Type B pancreatic cell (in vitro differentiated cells): Measurements from ENCODE around the gene UBE3D. TPM values are rescaled to one million over a fixed set of nuclear protein-coding genes. Genes with fewer than 3 reads are reported as not detected.

ENCODE experiments used
- DNase-seq: peaks from one replicate; pipeline ENCODE4 v3.0.0; 2021; ENCODE audit warnings: mixed read lengths; ENCODE audit not compliant: unreplicated experiment; ENCODE audit errors: extremely low spot score
- H3K27ac Mint-ChIP-seq: 2 replicates; pipeline ENCODE4 v1.8.0; 2021; ENCODE audit warnings: mild to moderate bottlenecking, mixed read lengths
- H3K27me3 Mint-ChIP-seq: 2 replicates; pipeline ENCODE4 v1.8.0; 2021; ENCODE audit warnings: mixed read lengths
- H3K36me3 Mint-ChIP-seq: 2 replicates; pipeline ENCODE4 v1.8.0; 2021; ENCODE audit warnings: mixed read lengths
- H3K4me1 Mint-ChIP-seq: one replicate; pipeline ENCODE4 v1.8.0; 2021; ENCODE audit warnings: mixed read lengths; ENCODE audit not compliant: unreplicated experiment
- H3K4me3 Mint-ChIP-seq: 2 replicates; pipeline ENCODE4 v1.8.0; 2021; ENCODE audit warnings: mild to moderate bottlenecking, mixed read lengths
- H3K9me3 Mint-ChIP-seq: 2 replicates; pipeline ENCODE4 v1.8.0; 2021; ENCODE audit warnings: mixed read lengths
- CTCF ChIP-seq: fragments of 200-600 bp; sonication (generic); conservative IDR thresholded peaks from 2 replicates; pipeline ENCODE4 v1.5.0; 2021; ENCODE audit warnings: antibody characterized with exemption, mild to moderate bottlenecking
- total RNA-seq: library from RNA; stranded (reverse); gene quantifications from 2 replicates; pipeline ENCODE4 v1.2.1, GENCODE V29; 2021; ENCODE audit warnings: low replicate concordance

UBE3D gene
- total RNA-seq, 1 donor from 2014 or later, result 20.0 TPM

- Mint-ChIP-seq H3K27me3 (no peaks in the 10 kb centered on the region), H3K4me3 (no peak overlapping the region), H3K36me3 (peaks cover 21% of the 10 kb centered on the region), H3K27ac (no peak overlapping the region), H3K9me3 (no peaks in the 10 kb centered on the region), H3K4me1 (no peaks in the 10 kb centered on the region)
- no peak for DNase-seq
- no peak for TF ChIP-seq CTCF
Observed at GRCh38 chr6:83097675-83098074, 32.0 kb upstream of the UBE3D start.

GRCh38 chr6:83097204-83097603 is 31.6 kb upstream of the UBE3D start:
- TF ChIP-seq CTCF, result no peak
- H3K27me3 Mint-ChIP-seq, result no peaks in the 10 kb centered on the region
- no peak overlapping the region for H3K4me3 Mint-ChIP-seq
- H3K4me1 Mint-ChIP-seq, result no peaks in the 10 kb centered on the region
- no peaks in the 10 kb centered on the region for H3K9me3 Mint-ChIP-seq
- no peak overlapping the region for H3K27ac Mint-ChIP-seq
- DNase-seq, result no peak
- H3K36me3 Mint-ChIP-seq, result peaks cover 17% of the 10 kb centered on the region

GRCh38 chr6:83096791-83097190 is 31.1 kb upstream of the UBE3D start:
- H3K27ac Mint-ChIP-seq, result no peak overlapping the region
- H3K36me3 Mint-ChIP-seq, result peaks cover 13% of the 10 kb centered on the region
- no peak for DNase-seq
- no peak overlapping the region for H3K4me3 Mint-ChIP-seq
- H3K4me1 Mint-ChIP-seq, result no peaks in the 10 kb centered on the region
- TF ChIP-seq CTCF, result no peak
- H3K27me3 Mint-ChIP-seq, result no peaks in the 10 kb centered on the region
- H3K9me3 Mint-ChIP-seq, result no peaks in the 10 kb centered on the region

GRCh38 chr6:83092756-83093399 is 27.2 kb upstream of the UBE3D start:
- H3K4me3 Mint-ChIP-seq, result no peak overlapping the region
- no peak for DNase-seq
- TF ChIP-seq CTCF, result no peak
- peaks cover 4% of the 10 kb centered on the region for H3K36me3 Mint-ChIP-seq
- no peaks in the 10 kb centered on the region for H3K27me3 Mint-ChIP-seq
- no peak overlapping the region for H3K27ac Mint-ChIP-seq
- H3K4me1 Mint-ChIP-seq, result no peaks in the 10 kb centered on the region
- H3K9me3 Mint-ChIP-seq, result no peaks in the 10 kb centered on the region

- H3K27me3 Mint-ChIP-seq, result no peaks in the 10 kb centered on the region
Observed at GRCh38 chr6:83086751-83087150, 21.1 kb upstream of the UBE3D start.

More at GRCh38 chr6:83086751-83087150, 21.1 kb upstream of the UBE3D start:
- Mint-ChIP-seq H3K9me3 (no peaks in the 10 kb centered on the region), H3K27ac (no peak overlapping the region), H3K36me3 (peaks cover 4% of the 10 kb centered on the region), H3K4me3 (no peak overlapping the region), H3K4me1 (no peaks in the 10 kb centered on the region)
- DNase-seq, result no peak
- TF ChIP-seq CTCF, result no peak
